HG03108 (cell line): Measurements from ENCODE around the gene IFNA14.

ENCODE experiments used
- ATAC-seq: cut with Tn5 transposase; IDR thresholded peaks from one replicate; pipeline ENCODE4 v1.9.1; 2021; ENCODE audit warnings: moderate library complexity; ENCODE audit not compliant: unreplicated experiment

The IFNA14 gene

DNA sequence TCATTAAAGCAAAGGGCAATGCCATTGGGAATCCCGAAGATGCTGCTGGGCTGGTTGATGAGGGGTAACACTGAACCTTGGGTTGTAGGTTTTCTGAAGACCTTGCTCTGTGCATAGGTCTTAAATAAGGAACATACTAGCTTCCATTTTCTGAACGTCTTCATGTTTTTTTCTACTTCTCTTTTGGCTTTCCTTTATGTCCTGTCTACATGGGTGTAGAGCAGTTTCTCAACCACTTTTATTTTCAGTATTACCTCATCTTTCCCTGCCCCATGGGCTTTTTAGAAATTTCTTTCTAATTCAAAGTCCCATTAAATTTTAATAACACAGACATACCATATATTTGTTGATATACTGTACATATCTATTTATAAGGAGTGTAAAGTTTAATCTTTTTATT, at the start of gene IFNA14:
TSS of gene IFNA14 (minus strand) at position 95 of the 400 bp plus-strand sequence. CDS start at position 25, 70 bp downstream.
- no peak for ATAC-seq

DNA sequence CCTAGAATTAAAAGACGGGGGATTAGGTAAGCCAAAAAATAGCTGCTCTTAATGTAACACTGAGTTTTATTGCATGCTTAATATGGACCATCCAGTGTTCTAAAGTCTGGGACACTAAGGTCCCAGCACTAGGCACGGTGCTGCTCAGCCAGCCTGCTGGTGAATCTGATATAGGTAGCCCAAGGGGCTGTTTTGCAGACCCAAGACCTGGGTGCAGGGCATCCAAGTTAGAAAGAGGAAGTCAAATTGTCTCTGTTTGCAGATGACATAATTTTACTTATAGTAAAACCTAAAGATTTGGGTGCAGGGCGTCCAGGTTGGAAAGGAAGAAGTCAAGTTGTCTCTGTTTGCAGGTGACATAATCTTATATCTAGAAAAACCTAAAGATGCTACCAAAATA, 47.5 kb upstream of the IFNA14 start:
- no peak for ATAC-seq

DNA sequence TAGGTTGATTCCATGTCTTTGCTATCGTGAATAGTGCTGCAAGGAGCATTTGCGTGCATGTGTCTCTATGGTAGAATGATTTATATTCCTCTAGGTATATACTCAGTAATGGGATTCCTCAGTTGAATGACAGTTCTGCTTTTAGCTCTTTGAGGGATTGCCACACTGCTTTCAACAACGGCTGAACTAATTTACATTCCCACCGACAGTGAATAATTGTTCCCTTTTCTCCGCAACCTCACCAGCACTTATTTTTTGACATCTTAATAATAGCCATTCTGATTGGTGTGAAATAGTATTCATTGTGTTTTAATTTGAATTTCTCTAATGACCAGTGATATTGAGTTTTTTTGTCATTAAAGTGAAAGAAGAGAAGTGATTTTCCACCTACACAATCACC, 46.9 kb upstream of the IFNA14 start:
- no peak for ATAC-seq

DNA sequence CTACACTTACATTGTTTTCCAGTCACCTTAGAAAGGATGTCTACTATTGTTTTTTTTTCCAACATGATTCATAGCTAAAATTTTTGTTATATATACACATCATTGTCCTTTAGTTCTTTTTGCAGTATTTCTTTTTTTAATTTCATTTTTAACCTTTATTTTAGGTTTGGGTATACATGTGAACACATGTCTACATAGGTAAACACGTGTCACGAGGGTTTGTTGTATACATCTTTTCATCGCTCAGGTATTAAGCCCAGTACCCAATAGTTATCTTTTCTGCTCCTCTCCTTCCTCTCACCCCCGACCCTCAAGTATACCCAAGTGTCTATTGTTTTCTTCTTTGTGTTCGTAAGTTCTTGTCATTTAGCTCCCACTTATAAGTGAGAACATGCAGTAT, 46.3 kb upstream of the IFNA14 start:
- no peak for ATAC-seq

DNA sequence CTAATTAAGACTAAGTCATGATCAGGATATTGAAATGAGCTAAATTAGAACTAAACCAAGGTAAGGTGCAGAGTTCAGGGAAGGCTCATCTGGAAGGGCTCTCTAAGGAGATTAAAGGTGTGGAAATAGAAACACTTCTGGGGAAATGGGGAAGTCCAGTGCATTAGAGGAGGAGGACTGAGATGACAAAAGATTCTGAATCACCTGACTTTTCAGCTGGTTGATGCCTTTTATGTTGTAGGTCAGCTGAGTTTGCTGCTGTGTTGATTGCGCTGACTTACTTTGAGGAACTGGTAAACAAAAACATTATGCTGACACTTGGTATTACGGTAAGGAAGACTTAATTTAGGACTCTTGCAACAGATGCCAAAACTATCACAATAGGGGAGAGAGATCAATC, 41.5 kb upstream of the IFNA14 start:
- ATAC-seq = no peak

DNA sequence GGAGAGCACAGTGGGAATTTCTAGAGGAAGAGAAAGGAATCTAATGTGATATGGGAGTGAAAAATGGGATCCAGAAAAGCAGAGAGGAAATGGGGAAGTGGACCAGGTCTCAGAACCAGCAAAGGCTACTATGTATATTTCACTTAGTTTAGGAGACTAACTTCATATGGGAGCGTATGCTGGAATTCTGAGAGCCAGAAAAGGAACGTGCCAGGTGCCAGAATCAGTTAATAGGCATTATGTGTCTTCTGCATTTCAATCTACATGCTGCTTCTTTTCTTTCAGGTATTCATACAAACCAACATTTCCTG, 28.5 kb upstream of the IFNA14 start:
- ATAC-seq = no peak

DNA sequence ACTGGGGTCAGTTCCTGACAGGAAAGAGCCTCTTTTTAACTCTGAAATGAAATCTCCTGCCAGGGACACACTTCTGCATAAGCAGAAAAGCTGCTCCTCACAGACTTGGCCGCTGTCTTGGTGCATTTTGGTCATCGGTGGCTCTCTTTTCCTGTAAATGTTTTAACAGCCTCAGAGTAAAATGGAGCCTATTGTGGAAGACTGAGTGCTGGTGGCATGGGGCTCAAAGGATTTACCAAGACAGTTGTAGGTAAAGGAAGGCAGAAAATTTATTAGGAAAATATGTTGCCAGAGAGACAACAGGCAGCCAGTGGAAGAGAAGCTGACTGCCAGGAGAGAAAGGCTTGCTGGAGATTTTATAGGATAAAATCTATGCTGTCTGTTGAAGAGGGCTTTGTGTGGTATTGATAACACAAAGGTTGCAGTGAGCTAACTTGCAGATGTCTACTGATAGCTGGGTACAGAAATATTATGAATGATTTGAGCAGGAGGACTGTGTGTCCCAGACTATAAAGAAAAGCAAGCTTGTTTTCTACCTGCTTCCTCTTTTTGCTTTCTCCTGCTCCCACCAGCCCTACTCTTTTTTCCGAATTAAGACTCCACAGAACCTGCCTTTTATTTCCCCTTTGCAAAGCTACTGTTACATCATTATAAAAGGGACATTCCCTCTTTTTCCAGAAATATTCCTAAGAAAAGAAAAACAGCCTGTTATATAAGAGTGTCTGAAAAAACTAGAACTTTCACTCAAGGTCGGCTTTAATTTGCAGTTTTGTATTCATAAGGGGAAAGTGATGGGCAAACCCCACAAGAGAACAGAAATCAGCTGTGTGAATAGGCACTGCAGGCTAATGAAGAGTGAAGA, 27.9 kb upstream of the IFNA14 start:
- ATAC-seq = peak; percentile 47

DNA sequence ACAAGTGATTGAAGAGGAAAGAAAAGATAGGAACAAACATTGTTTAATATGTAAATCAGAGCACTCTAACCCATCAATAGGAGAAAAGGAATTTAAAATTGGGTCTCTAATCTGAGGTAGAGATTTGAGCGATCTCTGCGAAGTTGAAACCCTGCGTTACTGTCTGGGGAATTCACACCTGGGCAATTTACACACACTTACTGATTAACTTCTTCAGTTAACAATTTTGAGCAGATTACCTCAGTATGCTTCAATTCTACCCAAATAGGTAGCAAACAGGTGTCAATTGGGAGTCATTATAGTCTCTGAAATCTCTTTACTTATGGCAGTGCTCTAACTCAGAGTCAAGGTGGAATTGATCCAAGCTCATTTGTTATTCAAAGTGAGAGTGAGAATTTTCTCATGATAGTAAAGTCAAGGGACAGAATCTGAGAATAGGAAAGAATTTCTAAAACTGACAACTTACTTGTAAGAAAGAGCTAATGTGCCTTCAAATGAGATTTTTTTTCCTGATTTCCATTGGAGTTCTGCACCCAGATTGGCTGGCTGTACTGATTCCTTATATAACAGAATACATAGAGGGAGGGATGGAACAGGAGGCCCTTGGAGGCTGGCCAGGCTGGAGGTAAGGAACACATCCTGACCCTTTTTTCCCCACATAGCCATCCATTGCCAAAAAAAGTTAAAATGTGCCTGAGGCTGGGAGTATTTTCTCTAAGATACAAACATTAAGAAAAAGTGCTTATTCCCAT, 27.1 kb upstream of the IFNA14 start:
- ATAC-seq = peak; percentile 42

DNA sequence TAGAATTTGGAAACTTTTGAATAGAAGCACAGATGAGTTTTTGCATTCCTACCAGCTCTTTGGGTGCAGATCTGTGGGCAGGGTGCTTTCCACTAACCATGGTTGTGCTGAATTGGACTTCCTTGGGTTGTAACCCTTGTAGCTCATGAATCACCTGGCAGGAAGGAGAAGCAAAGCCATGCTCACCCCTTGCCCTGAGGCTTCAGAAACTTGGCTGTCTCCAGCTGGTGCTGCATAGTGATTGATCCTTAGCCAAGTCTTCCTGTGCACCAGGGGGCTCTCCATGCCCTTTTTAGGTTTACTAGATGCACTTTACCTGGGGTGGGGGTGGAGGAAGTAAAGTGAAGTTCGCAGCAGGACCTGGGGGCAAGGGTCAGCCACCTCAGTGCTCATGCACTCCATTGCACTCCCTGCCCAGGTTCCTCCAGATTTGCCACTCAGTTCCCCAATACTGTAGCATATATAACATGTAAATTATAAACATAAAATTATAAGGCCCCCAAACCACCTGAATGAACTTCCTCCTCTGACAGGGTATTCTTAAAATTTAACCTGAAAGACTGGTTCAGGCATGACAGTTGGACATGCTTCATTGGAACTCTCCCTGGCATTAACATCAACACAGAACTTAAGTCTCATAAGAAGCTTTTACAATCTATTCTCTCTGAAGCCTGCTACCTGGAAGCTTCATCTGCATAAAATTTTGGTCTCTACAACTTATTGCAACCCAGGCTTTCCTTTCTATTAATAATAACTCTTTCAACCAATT, 25.8 kb upstream of the IFNA14 start:
- ATAC-seq = peak; percentile 38

DNA sequence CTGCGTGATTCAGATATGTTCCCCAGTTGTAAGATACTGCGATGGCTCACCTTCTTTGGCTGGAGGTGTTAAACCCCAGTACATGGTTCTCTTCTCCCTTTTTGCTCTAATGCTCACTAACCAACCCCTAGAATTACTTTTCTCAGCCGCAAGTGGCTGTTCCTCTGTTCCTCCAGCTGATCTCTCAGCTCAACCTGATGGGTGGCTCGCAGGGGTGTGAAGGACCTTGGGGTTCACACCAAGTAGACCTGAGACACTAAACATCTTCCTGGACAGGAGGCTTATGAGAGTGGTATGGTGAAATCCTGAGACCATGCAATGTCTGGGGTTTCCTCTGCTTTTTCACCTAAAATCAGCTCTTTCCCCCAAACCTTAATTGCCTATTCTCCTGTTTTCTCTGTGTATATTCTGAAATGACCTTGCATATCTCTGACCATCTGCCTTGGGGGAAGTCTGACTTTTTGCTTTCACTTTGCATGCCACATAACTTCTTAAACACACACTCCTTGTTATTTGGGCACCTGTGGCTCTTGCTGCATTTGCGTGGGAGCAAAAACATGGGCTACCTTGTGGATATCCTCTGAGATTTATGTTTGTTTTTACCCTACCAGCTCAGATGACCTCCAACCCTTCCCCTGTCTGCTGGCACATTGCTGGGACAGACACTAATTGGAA, 15.9 kb upstream of the IFNA14 start:
- ATAC-seq = no peak

DNA sequence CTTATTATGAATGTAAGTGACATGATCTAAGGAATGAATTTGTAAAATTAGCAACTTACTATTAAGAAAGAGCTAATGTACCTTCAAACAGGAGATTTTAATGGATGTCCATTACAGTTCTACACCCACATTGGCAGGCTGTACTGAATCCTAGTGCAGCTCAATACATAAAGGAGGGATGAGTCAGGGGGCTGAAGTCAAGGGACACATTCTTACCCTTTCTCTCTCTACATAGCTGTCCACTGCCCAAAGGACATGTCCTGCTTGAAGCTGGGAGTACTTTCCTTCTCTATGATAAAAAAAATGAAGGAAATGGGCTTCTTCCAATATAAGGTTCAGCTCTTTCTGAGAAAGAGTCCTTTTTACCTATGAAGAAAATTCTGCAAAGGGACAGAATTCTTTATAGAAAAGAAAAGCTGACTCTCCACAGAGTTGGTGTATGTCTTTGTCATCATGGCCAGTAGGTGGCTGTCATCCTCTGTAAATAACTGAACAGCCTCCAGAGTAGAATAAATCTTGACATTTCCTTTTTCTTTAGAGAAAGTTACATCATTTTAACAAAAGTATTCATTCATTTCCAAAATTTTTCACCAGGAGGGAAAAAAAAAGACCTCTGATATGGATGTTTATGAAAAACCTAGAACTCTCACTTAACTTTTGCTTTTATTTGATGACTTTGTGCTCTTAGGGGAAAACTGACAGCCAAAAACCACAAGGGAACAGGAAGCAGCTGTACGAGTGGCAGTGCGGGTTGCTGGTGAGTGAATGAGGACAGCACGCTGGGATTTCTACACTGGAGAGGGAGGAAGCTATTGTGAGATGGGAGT, 13.1 kb upstream of the IFNA14 start:
- ATAC-seq = peak; percentile 60

DNA sequence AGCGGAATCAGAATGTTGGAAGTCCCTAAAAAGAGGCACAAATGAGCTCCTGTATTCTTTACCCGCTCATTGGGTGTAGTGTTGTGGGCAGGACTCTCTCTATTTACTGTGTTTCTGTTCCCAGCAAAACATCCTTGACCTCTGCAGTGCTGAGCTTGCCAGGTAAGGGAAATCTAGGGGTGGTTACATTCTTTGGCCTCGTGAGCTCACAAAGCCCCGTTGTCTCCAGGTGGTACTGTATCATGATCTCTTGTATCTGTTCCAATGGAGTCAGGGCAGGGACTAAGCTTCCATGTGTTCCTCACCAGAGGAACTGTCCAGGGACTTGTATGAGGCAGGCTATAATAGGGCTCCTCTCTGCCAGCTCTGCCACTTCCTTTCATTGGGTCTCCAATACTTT, 11.8 kb upstream of the IFNA14 start:
- ATAC-seq = no peak

DNA sequence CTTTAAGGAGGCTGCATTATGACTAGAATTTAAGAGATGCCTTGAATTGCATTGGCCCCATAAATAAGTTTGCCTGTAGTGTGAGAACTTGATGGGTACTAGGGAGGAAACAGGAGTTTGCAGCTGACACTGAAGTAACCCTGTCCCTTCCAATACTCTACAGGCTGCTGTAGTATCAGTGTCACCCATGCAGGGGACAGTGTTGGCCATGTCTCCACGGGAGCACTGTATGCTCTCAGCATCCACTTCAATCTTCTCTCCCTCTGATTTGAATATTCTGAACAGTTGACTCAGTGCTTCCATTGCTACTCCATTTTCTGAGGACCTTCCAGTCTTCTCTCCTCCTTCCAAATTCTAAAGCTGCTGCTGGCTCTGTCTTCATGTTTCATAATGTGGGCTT, 11.4 kb upstream of the IFNA14 start:
- no peak for ATAC-seq

DNA sequence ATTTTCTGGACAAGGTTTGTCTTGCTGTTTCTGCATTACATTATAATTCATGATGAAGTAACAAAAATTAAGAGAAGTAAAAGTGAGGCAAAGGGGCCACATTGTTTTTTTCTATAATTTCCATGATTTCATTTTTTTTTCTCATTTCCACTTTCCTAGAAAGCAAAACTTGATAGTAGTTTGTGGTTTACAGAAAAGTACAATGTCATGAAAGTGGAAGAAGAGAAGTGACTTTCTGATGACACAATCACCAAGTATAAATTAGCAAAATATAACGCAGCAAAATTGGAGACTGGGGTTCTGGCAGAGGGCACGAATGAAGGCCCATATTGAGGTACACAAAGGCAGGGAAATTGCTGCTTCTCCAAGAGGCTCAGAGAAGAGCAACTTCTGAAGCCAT, 5.0 kb upstream of the IFNA14 start:
- no peak for ATAC-seq

DNA sequence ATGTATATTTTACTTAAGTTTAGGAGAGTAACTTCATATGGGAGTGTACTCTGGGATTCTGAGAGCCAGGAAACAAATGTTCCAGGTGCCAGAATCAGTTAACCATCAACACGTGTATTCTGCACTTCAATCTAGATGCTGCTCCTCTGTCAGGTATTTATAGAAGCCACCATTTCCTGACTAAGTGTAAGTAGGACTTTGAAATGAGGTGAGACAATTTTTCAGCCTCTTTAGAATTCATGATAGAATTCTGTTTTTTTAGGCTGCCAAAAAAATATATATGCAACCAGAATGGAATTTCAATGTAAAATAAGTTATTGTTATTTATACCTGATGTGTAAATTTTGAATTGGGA, 3.5 kb downstream of the IFNA14 start:
- peak; percentile 7 for ATAC-seq

DNA sequence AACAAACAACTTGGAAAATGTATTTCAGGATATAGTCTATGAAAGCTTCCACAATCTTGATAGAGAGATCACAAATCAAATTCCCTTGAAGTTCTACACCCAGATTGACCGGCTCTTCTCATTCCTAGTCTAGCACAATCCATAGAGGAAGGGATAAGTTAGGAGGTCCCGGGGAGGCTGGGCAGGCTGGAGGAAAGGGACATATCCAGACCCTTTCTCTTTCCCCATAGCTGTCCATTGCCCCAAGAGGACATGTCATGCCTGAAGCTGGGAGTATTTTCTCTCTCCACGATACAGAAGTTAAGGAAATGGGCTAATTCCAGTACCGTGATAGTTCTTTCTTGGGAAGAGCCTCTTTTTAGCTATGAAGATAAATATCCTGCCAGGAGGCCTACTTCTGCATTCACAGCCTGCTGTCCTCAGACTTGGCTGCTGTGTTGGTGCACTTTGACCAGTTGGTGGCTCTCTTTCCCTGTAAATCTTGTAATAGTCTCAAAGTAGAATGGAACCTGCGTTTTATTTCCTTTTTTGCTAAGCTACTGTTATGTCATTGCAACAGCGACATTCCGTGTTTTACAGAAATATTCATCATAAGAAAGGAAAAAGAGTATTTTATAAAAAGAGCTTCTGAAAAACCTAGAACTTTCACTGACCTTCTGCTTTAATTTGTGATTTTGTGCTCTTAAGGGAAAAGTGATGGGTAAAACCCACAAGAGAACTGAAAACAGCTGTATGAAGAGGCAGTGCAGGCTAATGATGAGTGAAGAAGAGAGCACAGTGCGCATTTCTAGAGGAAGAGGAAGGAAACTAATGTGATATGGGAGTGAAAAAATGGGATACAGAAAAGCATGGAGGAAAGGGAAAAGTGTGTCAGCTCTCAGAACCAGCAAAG, 4.1 kb downstream of the IFNA14 start:
- ATAC-seq = peak; percentile 60

DNA sequence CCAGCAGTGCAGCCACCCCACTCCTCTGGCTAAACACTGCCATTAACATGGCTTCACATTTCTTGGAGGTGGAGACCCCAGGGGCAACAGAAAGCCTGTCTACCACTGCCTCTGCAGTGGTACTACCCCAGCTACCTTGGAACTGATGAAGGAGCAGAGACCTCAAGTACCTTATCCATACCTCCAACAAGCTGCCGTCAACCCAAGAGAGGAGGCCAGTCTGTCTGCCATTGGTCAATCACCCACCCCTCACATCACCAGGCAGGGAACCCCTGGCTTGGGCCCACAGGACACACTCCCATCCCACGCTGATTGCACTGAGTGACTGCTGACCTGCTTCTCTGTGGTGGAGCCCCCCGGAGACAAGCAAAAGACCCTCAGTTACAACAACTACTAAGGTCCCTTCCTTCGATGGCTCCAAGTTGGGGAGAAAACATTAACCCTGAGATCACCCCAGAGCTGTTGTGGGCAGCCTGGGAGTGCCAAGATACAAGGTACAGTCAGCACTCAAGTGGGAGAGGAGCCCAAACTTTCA, 5.6 kb downstream of the IFNA14 start:
- no peak for ATAC-seq

DNA sequence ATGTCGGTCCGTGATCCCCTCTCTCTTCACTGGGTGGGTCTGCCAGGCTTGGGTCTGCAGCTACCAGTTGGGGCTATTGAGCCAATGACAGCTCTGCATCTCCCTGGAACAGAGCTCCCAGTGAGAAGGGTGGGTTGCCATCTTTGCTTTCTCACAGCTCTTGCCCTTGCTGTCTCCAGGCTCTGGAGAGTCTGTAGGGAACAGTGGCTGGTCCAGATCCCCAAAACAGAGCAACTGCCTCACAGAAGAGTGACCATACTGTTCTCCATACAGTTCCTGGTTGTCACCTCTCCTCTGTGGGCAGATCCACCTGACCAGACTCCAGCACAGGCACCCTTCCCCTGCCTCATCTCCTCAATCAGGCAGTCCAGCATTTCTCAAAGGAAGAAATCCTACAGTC, 6.5 kb downstream of the IFNA14 start:
- no peak for ATAC-seq

DNA sequence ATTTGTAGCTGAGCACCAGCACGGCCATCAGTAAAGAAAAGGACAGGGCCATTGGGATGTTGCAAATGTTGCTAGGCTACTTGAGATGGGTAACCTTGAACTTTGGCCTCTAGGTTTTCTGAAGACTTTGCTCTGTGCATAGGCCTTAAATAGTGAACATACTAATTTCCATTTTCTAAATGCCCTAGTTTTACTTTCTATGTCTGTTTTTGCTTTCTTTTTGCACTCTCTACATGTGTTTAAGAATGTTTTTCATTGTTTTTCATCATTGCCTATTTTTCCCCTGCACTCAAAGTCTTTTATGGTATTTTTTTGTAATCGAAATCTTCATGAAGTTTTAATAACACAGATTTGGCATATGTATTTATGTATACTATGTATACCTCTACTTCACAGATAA, 11.7 kb downstream of the IFNA14 start, which contains the start of gene IFNA17:
TSS of gene IFNA17 (minus strand) at position 101 of the 400 bp plus-strand sequence. CDS start at position 52, 49 bp downstream.
- no peak for ATAC-seq
